GM21619 (cell line): Measurements from ENCODE around the gene ARID3B.

Experiments
- ATAC-seq: cut with Tn5 transposase; IDR thresholded peaks from one replicate; pipeline ENCODE4 v1.9.1; 2021; ENCODE audit not compliant: unreplicated experiment

Gene ARID3B

DNA sequence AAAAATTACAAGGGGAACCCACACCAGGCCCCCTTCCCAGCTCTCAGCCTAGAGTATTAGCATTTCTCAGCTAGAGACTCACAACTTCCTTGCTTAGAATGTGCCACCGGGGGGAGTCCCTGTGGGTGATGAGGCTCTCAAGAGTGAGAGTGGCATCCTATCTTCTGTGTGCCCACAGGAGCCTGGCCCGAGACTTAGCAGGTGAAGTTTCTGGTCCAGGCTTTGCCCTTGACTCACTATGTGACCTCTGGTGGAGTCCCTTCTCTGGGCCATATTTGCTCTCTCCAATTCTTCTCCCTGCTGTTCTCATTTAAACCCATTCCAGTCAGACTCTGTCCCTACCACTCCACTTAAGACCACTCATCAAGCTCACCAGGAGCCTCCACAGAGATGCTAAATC lies 92.8 kb downstream of the ARID3B start:
- ATAC-seq = no peak

DNA sequence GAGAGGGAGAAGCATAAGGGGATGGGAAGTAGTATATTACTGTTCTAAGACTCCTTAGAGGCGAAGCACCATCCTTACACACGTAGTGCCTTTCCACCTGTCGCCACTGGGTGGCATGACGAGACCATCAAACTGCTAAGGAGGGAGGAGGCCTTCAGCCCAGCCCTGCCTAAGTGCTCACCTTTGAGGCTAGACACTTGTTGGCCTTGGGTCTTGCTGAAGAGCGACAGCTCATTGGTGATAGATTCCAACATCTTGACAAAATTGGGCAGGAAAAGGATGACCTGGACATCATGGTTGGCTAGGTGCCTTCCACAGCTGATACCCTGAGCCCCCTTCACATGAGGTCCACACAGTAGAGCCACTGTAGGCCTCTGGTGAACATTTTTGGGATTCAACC lies 94.2 kb downstream of the ARID3B start:
- no peak for ATAC-seq

DNA sequence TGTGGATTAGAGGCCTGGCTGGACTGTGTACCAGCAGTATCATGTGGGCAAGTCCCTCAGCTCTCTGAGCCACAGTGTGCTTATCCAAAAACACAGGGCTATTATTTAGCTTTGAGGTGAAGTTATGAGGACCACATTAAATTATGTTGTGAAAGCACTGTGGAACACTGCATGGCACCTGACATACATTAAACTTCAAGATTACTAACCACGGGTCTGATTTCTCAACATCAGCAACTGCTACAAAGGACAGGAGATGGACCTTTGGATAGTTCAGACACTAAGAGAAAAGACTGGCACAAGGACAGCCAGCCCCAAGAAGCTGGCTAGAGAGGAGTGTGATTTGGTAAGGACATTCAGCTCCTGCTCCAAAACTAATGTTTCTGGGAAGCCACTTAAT lies 96.0 kb downstream of the ARID3B start:
- no peak for ATAC-seq

DNA sequence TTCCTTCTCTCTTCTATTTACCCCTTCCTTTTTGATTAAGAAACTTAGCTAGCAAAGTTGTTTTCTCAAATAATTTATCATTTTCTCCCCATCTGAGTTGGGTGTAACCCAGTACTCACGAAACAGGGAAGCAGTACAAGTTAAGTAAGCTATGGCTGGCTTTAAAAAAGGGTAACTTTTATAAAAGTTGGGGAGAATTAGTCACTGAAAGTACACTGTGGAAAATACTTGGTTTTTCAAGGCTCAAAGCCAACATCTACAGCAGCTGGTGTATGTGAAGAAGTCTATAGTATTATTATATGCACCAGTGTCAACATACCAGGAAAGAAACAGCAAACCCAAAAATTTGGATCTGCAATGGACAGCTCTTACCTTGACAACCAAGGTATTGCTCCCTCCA lies 100.1 kb downstream of the ARID3B start:
- ATAC-seq = no peak

DNA sequence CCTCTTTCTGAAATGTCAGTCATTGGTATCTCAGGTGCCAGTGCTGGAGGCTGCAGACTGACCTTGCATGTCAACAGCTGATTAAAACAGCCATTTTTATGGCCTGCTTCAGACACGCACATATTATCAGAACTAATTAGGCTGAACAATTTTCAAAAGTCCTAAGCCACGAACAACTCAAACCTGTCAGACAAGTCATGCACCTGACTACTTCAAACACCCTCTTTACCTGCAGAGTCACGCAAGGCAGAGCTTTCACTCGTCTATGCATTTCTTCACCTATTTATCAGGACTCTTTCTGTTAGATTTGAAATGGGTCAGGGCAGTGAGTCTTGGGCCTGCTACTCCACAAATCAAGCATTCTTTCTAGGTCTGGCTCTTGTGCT lies 101.3 kb downstream of the ARID3B start:
- ATAC-seq = no peak

DNA sequence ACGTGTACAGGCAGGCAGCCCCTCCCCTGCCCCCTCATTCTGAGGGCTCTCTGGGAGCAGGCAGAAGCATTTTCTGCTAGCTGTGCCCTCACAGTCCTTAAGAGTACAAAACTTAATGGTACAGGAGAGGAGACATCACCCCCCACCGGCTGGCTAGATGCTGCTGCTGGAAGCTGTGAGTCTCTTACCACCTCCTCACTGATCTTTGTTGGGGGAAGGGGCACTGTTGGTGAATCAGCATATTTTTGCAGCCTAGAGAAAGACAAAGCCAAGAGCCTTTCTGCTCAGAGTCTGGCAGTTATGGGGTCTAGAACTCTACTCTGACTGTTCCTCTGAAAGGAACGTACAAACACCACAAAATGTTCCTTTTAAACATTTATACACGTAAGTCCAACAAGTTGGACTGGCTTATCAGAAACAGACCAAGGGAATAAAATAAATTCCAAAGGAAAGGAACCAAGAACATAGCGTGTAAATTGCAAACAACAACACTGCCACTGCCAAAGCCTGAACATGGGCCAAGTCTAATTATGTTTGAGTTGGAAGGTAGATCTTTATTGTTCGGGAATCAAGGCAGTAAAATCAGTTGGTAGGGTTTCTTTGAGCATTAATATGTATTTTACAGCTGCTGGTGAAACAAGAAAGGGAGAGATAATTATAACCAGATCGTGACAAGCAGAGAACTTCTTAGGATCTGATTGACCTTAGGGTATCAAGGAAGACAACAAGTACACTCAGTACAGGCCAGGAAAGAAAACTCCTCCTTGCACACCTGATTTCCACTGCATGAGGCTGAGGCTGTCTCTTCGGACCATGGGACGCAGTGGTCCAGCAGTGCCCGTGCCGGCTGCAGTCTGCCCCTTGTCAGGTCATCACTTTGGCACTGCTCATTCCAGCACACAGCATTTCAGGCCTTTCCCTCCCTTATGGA lies 102.0 kb downstream of the ARID3B start:
- ATAC-seq = no peak

DNA sequence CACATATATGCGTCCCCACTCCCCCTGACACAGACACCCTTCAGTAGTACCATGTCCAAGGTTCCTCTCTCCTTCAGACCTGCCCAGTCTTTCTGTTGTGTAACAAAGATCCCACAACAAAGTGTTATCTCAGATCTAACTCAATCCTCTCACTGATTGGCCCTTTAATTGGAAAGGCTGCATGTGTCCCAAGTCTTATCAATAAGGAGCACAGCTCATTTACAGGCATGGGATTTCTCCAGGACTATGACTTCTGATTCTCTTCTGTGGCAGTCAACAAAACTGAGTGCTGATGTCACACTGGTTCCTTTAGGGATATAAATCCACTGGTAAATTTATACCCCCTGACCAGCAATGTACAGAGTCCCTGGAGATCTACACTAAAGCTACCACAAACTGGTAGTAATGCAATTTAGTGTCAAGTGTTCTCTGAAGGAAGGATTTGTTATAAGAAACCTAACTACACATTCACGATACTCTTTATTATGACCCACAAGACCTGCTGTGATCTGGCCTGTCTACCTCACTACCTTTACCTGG lies 102.7 kb downstream of the ARID3B start:
- no peak for ATAC-seq

DNA sequence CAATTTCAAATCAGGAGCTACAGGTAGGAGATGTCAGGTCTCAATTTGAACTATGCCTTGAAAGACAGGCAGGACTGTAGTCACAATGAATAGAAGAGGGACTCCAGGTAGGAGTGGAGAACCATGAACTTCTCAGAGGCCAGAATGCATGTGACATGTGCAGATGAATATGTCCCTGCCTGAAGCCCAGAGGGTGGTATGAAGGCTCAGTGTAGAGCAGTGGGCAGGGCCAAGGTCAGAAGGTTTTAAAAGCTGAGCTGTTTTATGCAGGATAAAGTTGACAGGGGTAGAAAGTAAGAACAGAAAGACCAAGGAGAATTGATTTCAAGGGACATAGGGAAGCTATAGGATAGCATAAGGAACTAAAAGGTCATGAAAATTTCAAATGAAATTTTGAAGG lies 105.5 kb downstream of the ARID3B start:
- ATAC-seq = no peak
